Lung (tissue), 12 donors: ENCODE data around the gene JAK1. TPM values are rescaled to one million over a fixed set of nuclear protein-coding genes. Genes with fewer than 3 reads are reported as not detected.
A peak's percentile ranks its signal among the peaks of the same experiment; 100 is the strongest.
"Not testable (repeated sequence)": the region's sequence is repeated elsewhere in the genome, so short reads cannot be mapped to it uniquely, and the experiment has no call there.

Experiments used
- ATAC-seq: fragments of 200-7000 bp; cut with Tn5 transposase; one replicate; pipeline ENCODE4 v1.9.1; 2020; ENCODE audit warnings: moderate number of reproducible peaks; ENCODE audit not compliant: insufficient read depth, low FRiP score
- DNase-seq, 3 donors: peaks; one replicate each; pipeline ENCODE4 v3.0.0-alpha.2; 2013 to 2017
- H3K27ac ChIP-seq, 2 donors: one replicate each; pipeline ENCODE4 v1.5.1; 2013; ENCODE audit warnings: mild to moderate bottlenecking in 2 of 2, moderate library complexity in 2 of 2, control low read depth in 1 of 2, inconsistent platforms in 1 of 2, low read depth in 1 of 2, low read length in 1 of 2
- H3K27me3 ChIP-seq, 3 donors: one replicate each; pipeline ENCODE4 v1.5.1; 2013; ENCODE audit warnings: low read length in 2 of 3; ENCODE audit not compliant: control insufficient read depth in 3 of 3, insufficient read depth in 3 of 3
- H3K36me3 ChIP-seq, 4 donors: one replicate each; pipeline ENCODE4 v1.5.1; 2013; ENCODE audit warnings: low read length in 4 of 4, mild to moderate bottlenecking in 1 of 4, moderate library complexity in 1 of 4; ENCODE audit not compliant: control insufficient read depth in 4 of 4, insufficient read depth in 4 of 4
- H3K4me1 ChIP-seq, 5 donors: one replicate each; pipeline ENCODE4 v1.5.1; 2013; ENCODE audit warnings: low read length in 5 of 5, mild to moderate bottlenecking in 2 of 5, moderate library complexity in 1 of 5; ENCODE audit not compliant: control insufficient read depth in 5 of 5, insufficient read depth in 5 of 5
- H3K4me3 ChIP-seq: one replicate; pipeline ENCODE4 v1.5.1; 2013; ENCODE audit warnings: mild to moderate bottlenecking, control low read depth, moderate library complexity
- H3K9ac ChIP-seq, 2 donors: one replicate each; pipeline ENCODE4 v1.5.1; 2013; ENCODE audit warnings: low read length in 2 of 2, control low read depth in 1 of 2; ENCODE audit not compliant: insufficient read depth in 1 of 2
- H3K9me3 ChIP-seq, 4 donors: one replicate each; pipeline ENCODE4 v1.5.1; 2013; ENCODE audit warnings: low read length in 3 of 4, mild to moderate bottlenecking in 1 of 4, moderate library complexity in 1 of 4; ENCODE audit not compliant: control insufficient read depth in 4 of 4, insufficient read depth in 3 of 4
- WGBS, 2 donors: extraction: QIAGEN DNeasy Blood & Tissue Kit; methylation state at CpG; one replicate each; pipeline ENCODE4 v1.1.7; 2013; 5-methylcytosine and 5-hydroxymethylcytosine counted together
- polyA plus RNA-seq, 2 donors: library from polyadenylated mRNA; stranded (reverse); fragments of 200-250 nt; gene quantifications; one replicate each; pipeline ENCODE4 v1.2.1, GENCODE V29; 2013
- total RNA-seq, 2 donors: library from RNA; depleted of rRNA in 1 of 2; stranded (reverse); fragments of >200 nt in 1 of 2; gene quantifications; one replicate each; pipeline ENCODE4 v1.2.1, GENCODE V29; 2014 to 2021
- TF ChIP-seq, protein P1 (sequence below): IDR thresholded peaks from 2 replicates; pipeline ENCODE4 v1.5.1; 2012; ENCODE audit warnings: mild to moderate bottlenecking; ENCODE audit errors: control extremely low read depth, extremely low read depth
- donor health status: control.
- donor health status: control.
- donor health status: Bipolar disorder and iron deficiency.
- donor health status: healthy.
- donor health status: DM: yes; HTN: yes; CAD: no.

Gene JAK1
- total and polyA plus RNA-seq, 4 donors: 26.7 to 162 (median 116) TPM

GRCh38 chr1:64826991-64827390, 139.4 kb downstream of the JAK1 start:
- 74 to 79% methylated on average over 5 of the region's 5 CpGs for WGBS, 2 donors
- ATAC-seq: no peak

DNA sequence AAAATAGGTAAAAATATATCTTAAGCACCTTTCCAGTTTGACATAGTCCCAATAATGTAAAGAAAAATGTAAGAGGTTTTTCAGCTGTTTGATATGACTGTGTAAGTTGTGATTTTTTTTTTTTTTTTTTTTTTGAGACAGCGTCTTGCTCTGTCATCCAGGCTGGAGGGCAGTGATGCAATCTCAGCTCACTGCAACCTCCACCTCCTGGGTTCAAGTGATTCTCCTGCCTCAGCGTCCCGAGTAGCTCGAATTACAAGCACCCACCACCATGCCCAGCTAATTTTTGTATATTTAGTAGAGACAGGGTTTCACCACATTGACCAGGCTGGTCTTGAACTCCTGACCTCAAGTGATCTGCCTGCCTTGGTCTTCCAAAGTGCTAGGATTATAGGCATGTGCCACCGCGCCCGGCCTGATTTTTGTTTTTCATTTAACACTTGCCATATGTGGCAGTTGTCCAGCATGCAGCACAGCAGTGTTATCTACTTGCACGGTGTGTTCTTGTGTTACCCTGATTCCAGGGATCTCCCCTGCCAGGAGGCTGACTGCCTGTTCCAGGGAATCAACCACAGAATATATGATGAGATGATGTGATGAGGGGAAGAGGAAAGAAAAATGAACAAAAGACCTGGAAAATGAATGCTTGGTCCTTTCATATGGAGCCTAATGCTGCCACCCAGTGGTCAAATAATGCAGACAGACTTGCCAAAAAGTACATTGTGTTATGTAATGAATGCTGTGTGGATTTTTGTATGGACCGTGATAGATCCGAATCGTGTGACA, 142.5 kb downstream of the JAK1 start:
- peaks cover 0 to 6% (median 4%) of the 10 kb centered on the region in 4 donors for H3K36me3 ChIP-seq
- H3K4me3 ChIP-seq: no peak overlapping the region
- TF ChIP-seq, protein P1, sequence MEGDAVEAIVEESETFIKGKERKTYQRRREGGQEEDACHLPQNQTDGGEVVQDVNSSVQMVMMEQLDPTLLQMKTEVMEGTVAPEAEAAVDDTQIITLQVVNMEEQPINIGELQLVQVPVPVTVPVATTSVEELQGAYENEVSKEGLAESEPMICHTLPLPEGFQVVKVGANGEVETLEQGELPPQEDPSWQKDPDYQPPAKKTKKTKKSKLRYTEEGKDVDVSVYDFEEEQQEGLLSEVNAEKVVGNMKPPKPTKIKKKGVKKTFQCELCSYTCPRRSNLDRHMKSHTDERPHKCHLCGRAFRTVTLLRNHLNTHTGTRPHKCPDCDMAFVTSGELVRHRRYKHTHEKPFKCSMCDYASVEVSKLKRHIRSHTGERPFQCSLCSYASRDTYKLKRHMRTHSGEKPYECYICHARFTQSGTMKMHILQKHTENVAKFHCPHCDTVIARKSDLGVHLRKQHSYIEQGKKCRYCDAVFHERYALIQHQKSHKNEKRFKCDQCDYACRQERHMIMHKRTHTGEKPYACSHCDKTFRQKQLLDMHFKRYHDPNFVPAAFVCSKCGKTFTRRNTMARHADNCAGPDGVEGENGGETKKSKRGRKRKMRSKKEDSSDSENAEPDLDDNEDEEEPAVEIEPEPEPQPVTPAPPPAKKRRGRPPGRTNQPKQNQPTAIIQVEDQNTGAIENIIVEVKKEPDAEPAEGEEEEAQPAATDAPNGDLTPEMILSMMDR: peak; percentile 70
- no peaks in the 10 kb centered on the region for H3K4me1 ChIP-seq
- ATAC-seq (peak; percentile 68), DNase-seq (peak; percentile 77 to 91 (median 91))
- no peaks in the 10 kb centered on the region for H3K9me3 ChIP-seq
- WGBS, 2 donors: 38 to 58% methylated on average over 11 of the region's 11 CpGs
- no peaks in the 10 kb centered on the region for H3K27me3 ChIP-seq
- no peak overlapping the region for H3K27ac ChIP-seq
- no peak overlapping the region for H3K9ac ChIP-seq

More at GRCh38 chr1:64826991-64827390, 139.4 kb downstream of the JAK1 start:
- DNase-seq: no peak
- Histone ChIP-seq H3K9ac (no peak overlapping the region), H3K27ac (no peak overlapping the region), H3K27me3 (no peaks in the 10 kb centered on the region), H3K9me3 (no peaks in the 10 kb centered on the region), H3K4me1 (no peaks in the 10 kb centered on the region), H3K4me3 (no peak overlapping the region), H3K36me3 (peaks cover 0 to 5% (median under 1%) of the 10 kb centered on the region in 4 donors)
- TF ChIP-seq, protein P1: no peak

GRCh38 chr1:64822621-64823020, 143.7 kb downstream of the JAK1 start:
- WGBS, 2 donors: 46 to 52% methylated on average over 1 of the region's 1 CpG
- no peak for ATAC-seq

DNA sequence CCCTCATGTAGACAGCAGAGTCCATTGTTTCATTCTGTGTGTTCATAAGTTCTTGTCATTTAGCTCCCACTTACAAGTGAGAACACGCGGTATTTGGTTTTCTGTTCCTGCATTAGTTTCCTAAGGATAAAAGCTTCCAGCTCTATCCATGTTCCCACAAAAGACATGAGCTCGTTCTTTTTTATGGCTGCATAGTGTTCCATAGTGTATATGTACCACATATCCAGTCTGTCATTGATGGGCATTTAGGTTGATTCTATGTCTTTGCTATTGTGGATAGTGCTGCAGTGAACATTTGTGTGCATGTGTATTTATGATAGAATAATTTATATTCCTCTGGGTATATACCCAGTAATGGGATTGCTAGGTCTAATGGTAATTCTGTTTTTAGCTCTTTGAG, 145.8 kb downstream of the JAK1 start:
- not testable (repeated sequence) for H3K27me3 ChIP-seq, H3K27ac ChIP-seq, DNase-seq, H3K36me3 ChIP-seq, H3K9ac ChIP-seq, H3K4me3 ChIP-seq, H3K4me1 ChIP-seq, ATAC-seq, H3K9me3 ChIP-seq
- 95 to 97% methylated on average over 3 of the region's 3 CpGs for WGBS, 2 donors

More at GRCh38 chr1:64822621-64823020, 143.7 kb downstream of the JAK1 start:
- Histone ChIP-seq H3K27ac (no peak overlapping the region), H3K9me3 (no peaks in the 10 kb centered on the region), H3K4me1 (no peaks in the 10 kb centered on the region), H3K27me3 (no peaks in the 10 kb centered on the region), H3K36me3 (peaks cover 0 to 6% (median 4%) of the 10 kb centered on the region in 4 donors), H3K9ac (no peak overlapping the region), H3K4me3 (no peak overlapping the region)
- DNase-seq: no peak
- TF ChIP-seq, protein P1: no peak

GRCh38 chr1:64817364-64817763, 149.0 kb downstream of the JAK1 start:
- ATAC-seq, H3K4me1 ChIP-seq, H3K27ac ChIP-seq, H3K27me3 ChIP-seq, H3K4me3 ChIP-seq, DNase-seq, H3K9me3 ChIP-seq, H3K9ac ChIP-seq: not testable (repeated sequence)
- WGBS, 2 donors: 88 to 89% methylated on average over 5 of the region's 5 CpGs
- peaks cover 0 to 17% (median 9%) of the 10 kb centered on the region in 4 donors for H3K36me3 ChIP-seq
